GM18907 (cell line): ENCODE measurements around the gene ERLIN1.

Source experiments
- ATAC-seq: cut with Tn5 transposase; IDR thresholded peaks from one replicate; pipeline ENCODE4 v1.9.1; 2021; ENCODE audit warnings: mild to moderate bottlenecking, moderate library complexity; ENCODE audit not compliant: unreplicated experiment

ERLIN1 gene

DNA sequence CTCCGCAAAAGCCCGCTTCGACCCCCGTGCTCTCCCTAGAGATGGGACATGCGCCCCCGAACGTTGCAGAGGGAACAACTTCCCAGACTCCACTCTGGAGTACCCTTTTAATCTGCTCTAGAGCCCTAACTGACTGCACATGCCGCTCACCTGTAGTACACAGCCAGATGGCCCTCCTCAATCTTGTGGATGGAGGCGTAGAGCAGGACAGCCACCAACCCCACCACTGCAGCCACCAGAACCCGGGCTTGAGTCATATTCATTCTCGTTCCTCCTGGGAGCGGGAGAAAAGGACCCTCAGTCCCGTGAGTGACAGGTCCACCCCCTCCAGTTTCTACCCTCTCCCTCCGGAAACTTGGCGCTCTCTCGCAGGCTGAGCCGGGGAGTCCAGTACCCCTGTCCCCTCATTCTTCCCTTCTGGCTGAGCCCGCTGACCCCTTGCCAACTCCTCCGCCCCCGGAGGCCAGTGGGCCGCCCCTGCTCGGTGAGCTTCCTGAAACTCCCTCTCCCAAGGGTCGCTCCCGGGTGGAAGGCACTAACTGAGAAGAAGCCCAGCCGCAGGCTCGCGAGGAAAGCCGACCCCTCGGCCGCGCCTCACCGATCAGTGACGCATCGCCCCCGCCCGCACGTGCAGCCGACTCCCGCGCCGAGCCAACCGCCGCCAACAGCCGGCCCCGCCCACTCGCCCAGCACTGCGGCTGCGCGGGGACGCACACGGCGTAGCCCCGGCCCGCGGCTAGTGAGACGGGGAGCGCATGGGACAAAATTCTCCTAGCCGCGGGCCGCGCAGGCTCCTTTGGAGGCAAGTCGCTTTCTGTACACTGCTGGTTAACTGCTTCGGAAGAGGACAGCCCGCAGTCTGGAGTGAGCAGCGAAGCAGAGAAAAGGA, at the start of gene ERLIN1:
TSS of gene ERLIN1 (minus strand) at position 666 of the 889 bp plus-strand sequence. CDS start at position 263, 403 bp downstream.
- ATAC-seq: peak; percentile 77

DNA sequence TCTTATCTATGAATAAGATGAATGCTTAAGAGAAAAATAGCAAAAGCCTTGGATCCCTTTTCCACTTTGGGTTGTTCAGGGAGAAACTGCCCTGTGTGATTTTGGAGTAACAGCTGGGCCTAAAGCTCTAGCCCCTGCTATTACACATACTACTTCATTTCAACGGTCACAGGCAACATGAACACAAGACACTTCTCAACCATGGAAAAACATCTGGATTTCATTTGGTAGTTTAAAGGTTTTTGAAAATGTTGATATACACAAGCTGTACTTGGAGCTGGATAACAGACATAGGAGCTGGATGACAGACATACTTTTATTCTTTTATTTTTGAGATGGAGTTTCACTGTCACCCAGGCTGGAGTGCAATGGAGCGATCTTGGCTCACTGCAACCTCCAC, 46.3 kb upstream of the ERLIN1 start:
- no peak for ATAC-seq

DNA sequence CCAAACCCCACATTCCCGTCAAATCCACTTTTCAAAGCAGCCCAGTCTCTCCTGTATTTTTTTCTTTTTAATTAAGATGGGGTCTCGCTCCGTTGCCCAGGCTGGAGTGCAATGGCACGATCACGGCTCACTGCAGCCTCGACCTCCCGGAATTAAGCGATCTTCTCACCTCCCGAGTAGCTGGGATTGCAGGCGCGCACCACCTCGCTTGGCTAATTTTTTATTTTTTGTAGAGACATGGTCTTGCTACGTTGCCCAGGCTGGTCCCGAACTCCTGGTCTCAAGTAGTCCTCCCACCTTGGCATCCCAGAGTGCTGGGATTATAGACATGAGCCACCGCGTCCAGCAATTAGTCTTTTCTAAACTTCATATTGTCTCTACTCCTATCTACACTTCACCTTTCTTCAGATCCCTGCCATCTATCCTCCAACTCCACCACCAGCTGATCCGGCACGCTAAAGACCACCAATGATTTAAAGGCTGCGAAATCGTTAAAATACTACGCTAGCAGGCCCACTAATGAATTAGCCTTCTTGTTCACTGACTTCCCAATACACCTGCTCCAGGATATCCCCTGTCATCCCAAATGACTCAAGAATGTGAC, 44.1 kb upstream of the ERLIN1 start:
- no peak for ATAC-seq

DNA sequence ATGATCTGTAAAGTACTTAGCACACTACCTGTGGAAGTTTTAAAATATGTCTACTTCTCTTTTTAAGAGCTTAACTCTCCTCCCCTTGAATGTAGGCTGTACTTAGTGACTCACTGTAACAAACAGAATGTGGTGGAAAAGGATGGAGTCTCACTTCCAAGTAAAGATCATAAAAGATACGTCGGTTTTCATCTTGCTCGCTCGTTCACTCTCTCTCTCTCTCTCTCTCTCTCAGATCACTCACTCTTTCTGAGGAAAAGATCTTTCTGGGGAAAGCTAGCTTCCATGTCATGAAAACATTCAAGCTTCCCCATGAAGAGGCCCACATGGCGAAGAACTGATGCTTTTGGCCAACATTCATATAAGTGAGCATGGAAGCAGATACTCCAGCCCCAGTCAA, 38.0 kb upstream of the ERLIN1 start:
- no peak for ATAC-seq

- ATAC-seq: no peak
Measured at GRCh38 chr10:100222529-100222928, 36.7 kb upstream of the ERLIN1 start.

GRCh38 chr10:100216006-100216405, 30.2 kb upstream of the ERLIN1 start:
- ATAC-seq: no peak

DNA sequence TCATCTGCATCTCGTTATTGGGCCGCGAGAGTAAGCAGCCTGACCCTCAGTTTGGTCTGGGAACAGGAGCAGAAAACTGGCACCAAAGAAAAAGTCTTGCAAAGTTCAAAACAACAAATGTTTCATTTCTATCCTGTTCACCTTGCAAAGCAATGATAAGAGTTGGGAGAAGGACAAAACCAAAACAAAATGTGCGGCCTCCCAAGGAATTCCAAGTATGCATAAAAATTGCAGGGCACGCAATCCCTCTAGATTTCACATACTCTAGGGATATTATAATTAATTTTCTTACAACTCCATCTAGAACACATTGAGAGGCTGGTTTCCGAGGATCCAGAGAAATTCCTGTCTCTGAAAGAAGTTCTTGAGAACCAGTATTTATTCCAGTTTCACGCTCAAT, 23.5 kb upstream of the ERLIN1 start:
- ATAC-seq: no peak

DNA sequence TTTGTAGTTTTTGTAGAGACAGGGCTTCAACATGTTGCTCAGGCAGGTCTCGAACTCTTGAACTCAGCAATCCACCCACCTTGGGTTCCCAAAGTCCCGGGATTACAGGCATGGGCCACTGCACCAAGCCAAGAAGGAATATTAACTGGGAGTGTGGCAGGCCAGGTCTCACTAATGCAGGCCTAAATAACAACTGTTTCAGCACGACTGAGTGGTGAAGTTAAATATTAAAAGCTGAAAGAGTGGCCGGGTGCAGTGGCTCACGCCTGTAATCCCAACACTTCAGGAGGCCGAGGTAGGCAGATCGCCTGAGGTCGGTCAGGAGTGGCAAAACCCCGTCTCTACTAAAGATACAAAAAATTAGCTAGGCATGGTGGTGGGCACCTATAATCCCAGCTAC, 22.4 kb upstream of the ERLIN1 start:
- no peak for ATAC-seq

GRCh38 chr10:100204370-100204769, 18.5 kb upstream of the ERLIN1 start:
- ATAC-seq: no peak

DNA sequence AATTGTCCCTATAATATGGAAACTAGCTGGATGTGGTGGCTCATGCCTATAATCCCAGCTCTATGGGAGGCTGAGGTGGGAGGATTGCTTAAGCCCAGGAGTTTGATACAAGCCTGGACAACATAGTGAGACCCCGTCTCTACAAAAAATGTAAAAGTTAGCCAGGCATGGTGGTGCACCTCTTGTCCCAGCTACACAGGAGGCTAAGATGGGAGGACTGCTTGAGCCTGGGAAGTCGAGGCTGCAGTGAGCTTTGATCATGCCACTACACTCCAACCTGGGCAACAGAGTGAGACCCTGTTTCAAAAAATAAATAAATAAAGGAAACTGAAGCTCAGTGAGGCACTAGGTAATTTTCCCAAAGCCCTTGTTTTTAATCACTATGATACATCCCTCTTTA, 15.7 kb upstream of the ERLIN1 start:
- ATAC-seq: no peak

- ATAC-seq: no peak
Measured at GRCh38 chr10:100194711-100195110, 8.9 kb upstream of the ERLIN1 start.

- no peak for ATAC-seq
Measured at GRCh38 chr10:100192350-100192749, 6.5 kb upstream of the ERLIN1 start.

DNA sequence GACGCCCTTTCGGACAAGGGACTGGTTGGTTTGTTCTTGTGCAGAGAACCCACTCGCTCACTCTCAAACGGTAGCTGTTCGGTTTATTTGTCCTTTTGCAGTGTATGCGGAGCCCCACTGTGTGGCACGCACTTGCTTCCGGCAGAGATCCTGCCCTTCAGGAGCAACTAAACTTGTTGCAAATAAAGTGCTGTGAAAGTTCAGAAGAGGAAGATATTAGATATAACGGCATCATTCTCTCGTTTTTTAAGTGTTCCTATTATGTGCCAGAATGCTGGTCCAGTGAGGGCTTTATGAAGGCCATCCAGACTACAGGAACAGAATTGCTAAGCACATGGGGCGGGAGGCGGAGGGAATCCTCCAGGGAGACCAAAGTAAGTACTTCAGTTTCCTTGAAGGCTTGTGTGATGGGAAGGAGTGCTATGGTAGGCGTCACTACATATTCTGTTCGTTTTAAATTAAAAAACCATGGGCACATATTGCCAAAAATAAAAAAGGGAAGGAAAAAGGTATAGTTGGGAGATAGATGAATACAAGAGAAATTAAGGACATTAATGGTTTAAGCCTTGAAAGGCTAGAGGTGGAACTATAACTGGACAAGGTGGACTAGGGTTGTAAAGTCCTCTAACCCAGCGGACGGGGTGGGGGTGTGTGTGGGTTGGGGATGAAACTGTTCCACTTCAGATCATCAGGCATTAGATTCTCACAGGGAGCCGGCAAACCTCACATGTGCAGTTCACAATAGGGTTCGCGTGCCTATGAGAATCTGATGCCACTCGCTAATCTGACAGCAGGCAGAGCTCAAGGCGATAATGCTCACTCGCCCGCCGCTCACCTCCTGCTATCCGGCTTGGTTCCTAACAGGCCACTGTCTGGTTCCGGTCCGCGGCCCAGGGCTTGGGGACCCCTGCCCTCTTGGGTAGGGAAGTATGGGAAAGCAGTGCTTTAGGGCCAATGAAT, 704 bp upstream of the ERLIN1 start:
- ATAC-seq: peak; percentile 57

DNA sequence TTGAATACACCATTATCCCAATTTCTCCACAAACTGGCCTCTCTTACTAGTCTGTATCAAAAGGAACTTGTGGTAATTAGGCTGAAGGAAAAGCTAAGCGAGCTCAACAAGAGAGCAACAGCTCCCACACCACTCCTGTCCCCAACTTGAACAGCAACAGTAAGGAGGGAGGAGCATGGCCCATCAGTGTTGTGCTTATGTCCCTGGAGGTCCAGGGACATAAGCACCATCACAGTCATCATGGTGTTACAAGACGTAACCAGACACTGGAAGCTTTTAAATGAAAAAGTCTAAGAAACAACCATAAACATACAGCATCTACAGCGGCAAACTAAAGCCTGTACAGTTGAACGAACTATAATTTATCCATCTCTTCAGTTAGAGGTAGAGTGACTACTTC, 989 bp downstream of the ERLIN1 start:
- ATAC-seq: peak; percentile 17

DNA sequence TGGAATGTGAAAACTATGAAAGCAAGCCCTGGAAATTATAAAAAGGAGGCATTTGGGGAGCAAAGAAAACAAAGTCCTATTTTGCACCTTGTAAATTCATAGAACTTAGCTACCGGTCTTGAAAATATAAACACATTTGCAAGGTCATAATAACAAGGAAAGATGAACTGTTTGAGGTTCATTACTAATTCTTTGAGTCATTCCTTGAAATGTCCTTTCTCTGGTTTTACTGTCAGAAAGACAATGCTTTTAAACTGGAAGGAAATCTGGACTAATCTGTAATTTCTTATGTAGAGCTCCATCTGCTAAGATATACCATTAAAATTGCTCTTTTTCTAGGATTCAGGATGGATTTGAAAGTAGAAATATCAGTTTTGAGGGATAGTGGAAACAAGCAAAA, 1.4 kb downstream of the ERLIN1 start:
- no peak for ATAC-seq

DNA sequence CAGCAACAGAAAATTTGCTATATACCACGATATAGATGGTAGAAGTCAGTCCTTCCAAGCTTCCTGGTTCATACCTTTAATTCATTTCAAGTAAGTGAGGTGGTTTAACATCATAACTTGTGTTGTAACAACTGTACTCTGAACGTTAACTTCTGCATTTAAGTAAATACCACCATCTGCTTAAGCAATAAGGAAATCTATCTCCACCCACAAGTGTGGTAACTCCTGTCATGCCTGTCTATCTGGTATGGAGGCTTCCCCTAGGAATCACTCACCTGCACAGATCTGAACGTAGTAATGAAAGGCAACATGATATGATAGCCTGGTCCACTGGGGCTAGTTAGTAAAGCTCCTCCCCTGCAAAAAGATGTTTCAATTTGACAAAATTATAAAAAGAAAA, 2.3 kb downstream of the ERLIN1 start:
- no peak for ATAC-seq

DNA sequence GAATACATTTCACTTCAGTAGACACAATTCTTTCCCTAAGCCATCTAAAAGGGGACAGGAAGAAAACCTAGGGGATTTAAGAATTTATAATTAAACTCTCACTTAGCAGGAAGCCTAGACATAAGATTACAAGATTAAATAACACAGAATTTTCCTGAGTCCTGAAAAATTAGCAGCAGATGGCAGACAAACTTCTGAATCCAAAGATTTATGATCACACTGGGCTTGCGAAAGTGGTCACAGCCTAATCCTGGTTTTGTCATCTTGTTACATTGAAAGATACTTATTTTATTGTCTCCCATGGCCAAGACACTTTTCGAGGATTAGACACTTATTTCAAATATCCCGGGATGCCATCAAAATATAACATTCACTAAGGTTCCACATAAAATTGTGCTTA, 2.9 kb downstream of the ERLIN1 start:
- no peak for ATAC-seq

- no peak for ATAC-seq
Measured at GRCh38 chr10:100182281-100182680, 3.5 kb downstream of the ERLIN1 start.

DNA sequence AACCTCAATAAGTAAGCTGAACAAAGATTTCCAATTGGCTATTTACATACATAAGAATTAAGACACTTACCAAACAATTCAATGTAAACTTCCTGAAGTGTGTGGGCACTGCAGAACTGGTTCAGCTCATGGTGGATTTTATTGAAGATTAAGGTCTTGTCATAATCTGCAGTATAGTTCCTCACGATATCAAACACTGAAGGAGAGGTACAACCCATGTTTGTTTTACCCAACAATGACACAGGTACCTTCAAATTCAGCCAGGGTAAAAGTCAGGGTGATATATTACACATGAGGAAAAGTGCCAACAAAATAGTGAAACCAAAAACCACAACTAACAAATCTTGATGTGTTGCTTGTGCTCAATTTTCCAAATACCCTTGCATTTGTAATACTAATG, 10.0 kb downstream of the ERLIN1 start:
- no peak for ATAC-seq

- peak; percentile 88 for ATAC-seq
Measured at GRCh38 chr10:100174699-100175677, 10.8 kb downstream of the ERLIN1 start.
